Left renal pelvis (tissue), 4 donors: ENCODE data around the gene ST6GALNAC5. TPM values are rescaled to one million over a fixed set of nuclear protein-coding genes. Genes with fewer than 3 reads are reported as not detected.

ENCODE experiments used
- DNase-seq, 4 donors: peaks; one replicate each; pipeline ENCODE4 v3.0.0-alpha.2; 2013; ENCODE audit warnings: low read depth in 4 of 4, low spot score in 3 of 4
- polyA plus RNA-seq, 4 donors: library from polyadenylated mRNA; unstranded; fragments of 120-200 nt; gene quantifications; one replicate each; pipeline ENCODE4 v1.2.1, GENCODE V29; 2013; ENCODE audit not compliant: insufficient read length in 4 of 4

The ST6GALNAC5 gene
- polyA plus RNA-seq, 4 donors = 2.9 to 5.5 (median 4.7) TPM

DNA sequence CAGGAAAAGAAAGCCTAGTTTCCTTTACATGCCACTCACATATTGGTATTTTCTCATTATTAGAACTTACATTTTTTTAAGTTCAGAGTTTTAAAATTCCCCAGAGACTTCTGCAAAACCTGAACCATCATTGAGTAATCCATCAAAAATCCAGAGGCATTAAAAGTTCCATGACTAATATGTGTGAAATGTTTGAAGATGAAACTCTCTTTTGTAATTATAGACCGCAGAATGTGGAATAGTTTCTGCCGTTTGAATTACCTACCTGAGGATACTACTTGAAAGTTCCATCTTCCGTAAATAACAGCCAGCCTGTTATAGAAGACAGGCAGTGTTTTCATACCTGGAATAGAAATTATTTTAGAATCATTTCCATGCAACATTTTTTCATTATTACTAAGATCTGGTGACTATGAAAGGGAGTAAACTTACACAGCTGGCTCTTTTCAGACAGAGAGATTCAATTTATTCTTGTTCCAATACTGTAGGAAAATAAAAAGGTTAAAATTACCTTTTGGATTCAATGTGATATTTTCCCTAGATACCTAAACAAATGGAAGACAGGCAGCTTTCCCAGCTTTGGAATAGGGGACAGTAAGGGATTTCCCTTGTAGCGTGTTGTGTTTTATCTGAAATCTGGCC, 131.4 kb downstream of the ST6GALNAC5 start:
- no peak for DNase-seq

DNA sequence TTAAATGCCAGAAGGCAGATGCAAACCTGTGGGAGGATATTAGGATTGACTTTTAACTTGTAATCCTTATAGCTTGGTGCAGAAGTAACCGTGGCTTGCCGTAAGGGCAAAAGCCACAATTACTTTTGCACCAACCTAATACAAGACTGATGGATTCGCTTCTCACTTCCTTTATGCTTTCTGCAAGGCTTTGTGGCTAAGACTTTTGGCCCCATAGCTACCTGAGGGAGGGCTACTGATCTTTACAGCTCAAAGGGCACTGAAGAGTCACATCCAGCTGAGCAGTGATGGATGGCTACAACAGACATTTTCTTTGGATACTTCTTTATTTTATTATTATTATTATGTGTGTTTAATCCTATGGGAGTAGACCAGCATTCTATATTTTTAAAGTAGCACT, 140.4 kb downstream of the ST6GALNAC5 start:
- no peak for DNase-seq

GRCh38 chr1:77010937-77011336, 143.7 kb downstream of the ST6GALNAC5 start:
- DNase-seq = no peak

DNA sequence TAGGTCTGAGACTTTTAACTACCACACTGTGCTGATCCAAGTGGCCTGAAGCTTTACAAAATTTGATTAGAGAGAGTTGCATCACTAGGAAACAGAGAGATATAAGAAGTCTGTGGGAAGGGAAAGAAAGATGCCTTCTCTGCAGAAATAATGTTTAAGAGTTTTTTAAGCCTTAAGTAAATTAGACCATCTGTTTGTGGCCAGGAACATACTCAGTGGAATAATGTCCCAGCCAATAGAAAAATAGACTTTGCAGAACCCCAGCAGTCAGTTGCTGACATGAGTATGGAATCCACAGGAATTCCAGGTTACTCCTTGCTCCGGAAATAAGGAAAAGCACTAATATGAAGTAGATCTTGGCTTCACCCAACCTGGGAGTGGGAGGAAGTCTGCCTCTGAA, 144.8 kb downstream of the ST6GALNAC5 start:
- no peak for DNase-seq

DNA sequence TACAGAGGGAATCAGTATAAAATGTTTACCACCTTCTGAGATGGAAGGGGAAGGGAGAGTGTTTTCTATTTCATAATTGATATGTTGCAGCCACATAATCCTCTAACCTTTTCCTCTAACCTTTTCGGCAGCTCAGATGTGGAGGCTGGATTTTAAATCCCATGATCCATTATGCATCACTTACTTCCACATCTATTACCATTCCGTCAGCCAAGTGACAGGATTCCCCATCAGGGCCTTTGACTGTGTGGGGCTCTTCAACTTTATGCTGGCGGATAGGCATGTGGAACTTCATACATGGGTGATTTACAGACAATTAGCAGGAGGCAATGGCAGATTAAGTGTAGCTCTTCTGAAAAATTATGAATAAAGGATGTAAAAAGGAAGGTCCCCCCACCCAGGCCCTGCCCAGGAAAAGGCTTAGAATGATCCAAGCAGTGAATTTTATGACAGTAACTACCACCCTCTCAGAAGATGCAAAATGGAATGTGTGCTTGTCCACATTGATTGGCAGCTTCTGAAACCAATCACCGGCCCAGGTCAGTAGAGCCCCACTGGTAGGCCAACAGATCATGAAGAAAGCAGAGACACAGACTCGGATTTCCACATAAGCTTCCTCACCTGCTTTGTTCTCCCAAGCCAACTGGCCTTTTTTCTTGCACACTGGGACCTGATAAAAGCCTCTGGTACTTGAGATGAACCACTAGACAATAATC, 147.0 kb downstream of the ST6GALNAC5 start:
- DNase-seq = no peak

DNA sequence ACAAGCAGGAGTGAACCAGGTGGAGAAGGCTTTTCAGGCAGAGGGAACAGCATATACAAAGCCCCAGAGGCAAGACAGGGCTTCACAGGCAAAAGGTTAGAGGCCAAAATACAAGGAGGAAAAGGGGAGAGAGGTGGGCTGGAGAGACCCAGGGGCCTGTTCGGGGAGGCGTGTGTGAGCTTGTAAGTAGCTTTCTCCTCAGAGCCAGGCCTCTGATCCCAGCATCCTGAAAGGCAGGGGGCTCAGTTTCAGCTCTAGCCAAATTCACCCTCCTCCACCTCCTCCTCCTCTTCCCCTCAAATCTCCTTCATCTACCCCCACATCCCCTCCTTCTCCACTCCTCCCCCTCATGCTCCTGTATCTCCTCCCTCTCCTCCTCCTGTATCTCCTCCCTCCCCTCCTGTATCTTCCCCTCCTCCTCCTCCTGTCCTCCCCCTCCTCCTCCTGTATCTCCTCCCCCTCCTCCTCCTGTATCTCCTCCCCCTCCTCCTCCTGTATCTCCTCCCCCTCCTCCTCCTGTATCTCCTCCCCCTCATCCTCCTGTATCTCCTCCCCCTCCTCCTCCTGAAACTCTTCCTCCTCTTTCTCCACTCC, 148.6 kb downstream of the ST6GALNAC5 start:
- DNase-seq = no peak

DNA sequence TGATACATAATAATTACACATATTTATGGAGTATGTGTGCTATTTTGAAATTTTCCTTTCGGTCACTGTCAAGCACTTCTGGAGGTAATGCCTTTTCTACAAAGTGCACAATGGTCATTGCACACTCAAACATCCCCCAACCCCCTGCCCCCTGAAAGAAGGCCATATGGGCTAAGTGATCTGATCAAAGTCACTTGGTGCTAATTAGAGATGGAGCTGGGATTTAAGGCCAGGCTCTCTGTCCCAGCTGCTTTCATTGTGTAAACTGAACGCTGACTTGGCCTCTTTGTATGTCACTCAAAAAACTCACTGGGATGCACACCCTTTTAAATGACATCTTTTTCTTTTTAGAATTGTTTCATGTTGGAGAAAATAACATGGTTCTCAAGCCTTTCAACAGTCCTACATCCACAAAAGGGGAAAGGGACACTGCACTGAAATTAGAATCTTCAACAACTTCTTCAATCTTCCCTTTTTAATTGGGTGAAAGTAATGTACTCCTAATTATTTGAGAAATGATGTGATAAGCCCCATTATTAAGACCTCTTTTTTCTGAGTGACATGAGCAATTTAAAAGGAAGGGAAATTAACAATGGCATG, 149.2 kb downstream of the ST6GALNAC5 start:
- no peak for DNase-seq

GRCh38 chr1:77018311-77018710, 151.0 kb downstream of the ST6GALNAC5 start:
- no peak for DNase-seq

GRCh38 chr1:77018761-77019160, 151.5 kb downstream of the ST6GALNAC5 start:
- no peak for DNase-seq

DNA sequence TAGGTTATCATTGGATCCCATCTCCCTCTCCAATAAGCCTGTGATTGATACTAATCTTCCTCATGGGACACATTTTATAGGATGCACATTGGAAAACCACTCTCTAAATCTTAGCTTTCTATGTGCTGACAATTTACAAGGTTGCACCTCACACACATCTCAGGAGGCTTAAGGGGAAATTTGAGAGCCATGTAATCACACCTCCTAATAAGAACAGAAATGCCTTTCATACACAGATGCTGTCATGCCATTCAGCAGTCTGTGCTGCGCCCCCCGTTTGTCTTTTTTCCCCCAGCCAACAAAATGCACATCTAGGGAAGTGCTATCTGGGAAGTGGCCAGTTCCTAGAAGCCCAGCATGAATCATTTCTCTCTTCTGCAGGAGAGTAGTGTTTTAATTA, 154.5 kb downstream of the ST6GALNAC5 start:
- DNase-seq = no peak

DNA sequence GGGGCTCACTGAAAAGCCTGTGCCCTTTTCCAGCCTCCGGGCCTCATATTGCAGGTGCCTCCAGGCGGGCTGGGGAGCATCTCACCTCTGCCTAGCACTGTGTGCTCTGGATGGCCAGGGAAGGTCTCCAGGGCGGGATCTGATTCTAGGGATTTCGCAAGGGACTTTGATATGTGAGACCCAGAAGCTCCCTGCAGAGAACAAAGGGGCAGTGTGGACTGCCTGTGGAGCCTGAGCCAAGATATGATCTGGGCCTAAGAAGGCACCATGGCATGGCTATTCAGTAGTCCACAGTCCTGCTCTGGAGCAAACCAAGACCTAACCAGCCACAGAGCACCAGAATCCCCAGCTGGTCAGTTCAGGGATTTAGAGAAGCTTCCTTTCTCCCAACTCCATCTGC, 157.2 kb downstream of the ST6GALNAC5 start:
- no peak for DNase-seq

GRCh38 chr1:77025599-77025998, 158.3 kb downstream of the ST6GALNAC5 start:
- no peak for DNase-seq

DNA sequence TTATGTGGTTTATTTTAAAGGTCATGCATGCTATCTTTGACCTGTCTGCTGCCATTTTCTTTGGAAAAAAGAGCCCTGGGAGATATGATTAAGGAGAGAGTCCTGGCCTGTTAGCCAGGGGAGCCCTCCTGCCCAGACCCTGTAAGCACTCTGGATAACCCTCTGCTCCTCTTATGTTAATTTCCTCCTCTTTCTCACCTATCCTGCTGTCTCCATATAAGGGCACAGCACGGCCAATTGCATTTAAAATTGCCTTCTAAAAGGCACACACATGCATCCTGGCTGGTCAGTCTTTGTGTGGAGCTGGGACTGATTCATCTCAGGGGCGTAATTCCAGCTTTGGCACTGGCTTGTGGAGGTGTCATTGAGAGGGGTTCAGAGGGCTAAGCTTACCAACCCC, 158.9 kb downstream of the ST6GALNAC5 start:
- no peak for DNase-seq

DNA sequence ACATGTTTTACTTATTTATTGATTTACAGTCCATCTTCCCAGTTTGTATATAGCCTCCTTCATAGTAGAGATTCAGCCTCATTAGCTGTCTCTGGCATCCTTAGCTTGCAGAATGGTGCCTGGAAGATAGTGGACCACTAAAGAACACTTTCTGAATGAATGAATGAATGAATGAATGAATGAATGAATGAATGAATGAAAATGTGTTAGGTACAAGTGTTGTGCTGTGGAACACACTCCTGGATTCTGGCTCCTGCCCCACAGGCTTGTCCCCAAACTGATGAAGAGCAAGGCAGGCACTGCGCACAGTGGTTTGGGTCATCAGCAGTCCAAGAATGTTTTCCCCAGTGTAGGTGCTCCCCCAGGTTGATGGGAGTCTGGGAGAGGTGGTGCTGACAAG, 159.4 kb downstream of the ST6GALNAC5 start:
- no peak for DNase-seq

GRCh38 chr1:77027847-77028246, 160.6 kb downstream of the ST6GALNAC5 start:
- DNase-seq = no peak

DNA sequence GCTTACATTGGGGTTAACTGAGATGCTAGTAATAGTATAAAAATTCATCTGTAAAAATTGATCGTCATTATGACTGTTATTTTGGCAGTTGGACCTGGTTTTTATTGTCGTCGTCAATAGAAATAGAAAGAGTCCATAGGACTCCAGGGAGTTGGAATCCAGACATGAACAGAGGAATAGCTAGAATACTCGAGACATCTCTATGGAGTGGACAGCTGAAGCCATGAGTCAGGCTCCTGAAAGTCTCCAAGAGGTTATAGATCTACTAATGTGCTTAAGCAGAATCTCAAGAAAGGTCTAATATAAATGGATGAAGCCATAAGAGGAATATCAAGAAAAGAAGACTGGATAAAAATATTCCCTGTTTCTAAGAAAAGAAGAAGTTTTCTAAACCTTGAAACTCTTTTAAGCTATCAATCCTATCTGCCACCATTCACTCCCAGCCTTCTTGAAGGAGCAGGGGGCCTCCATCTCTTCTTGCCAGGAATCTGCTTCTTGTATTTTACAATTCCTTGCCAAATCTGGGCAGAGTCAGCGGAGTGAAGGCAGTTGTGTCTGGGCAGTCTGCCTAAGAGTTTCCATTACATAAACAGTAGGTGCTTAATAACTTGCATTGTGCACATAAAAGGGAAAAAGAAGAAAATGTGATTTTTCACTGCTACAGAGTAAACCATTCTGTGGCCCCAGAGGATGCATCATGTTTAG, 163.3 kb downstream of the ST6GALNAC5 start:
- DNase-seq = no peak

DNA sequence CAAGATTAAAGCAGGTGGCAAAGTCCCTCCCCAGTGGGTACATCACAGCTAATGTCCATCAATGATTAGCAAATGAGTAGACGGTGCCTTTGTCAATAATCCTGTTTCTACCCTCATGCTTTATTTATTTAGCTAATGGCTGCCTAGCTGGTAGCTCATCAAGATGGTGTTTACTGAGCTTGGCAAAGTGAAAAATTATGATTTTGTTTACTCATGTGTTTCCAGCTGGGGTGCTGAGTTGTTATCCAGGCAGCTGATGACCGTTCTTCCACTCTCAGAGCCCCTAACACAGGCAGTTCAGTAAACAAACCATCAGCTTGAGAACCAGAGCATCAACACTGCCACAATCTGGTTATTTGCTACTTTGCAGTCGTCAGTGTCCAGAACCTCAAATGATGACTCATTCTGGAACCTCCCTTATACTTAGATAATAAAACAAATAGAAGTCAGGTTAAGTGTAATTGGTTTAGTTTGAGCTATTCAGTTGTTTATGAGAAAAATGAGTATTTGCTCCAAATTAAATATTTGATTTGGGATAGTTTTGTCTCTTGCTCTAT, 163.9 kb downstream of the ST6GALNAC5 start:
- no peak for DNase-seq

DNA sequence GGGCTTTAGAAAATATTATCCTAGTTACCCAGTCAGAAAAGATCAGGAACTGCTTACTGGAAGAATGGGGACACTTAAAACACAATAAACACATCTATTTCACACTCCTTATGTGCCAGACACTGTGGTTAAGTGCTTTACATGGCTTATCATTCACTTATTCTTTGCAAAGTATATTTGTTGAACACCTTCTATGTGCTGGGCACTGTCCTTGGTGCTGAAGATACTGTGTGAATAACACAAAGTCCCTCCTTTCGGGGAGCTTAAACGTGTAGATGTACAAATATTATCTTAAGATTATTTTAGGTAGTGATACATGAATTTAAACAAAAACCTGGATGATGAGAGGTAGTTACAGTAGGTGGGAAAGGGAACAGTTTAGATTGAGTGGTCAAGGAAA, 169.3 kb downstream of the ST6GALNAC5 start:
- no peak for DNase-seq

GRCh38 chr1:77037038-77037437, 169.8 kb downstream of the ST6GALNAC5 start:
- DNase-seq = no peak

- DNase-seq = no peak
These were observed 170.7 kb downstream of the ST6GALNAC5 start for GRCh38 chr1:77038000-77038399.

GRCh38 chr1:77039111-77039510, 171.8 kb downstream of the ST6GALNAC5 start:
- DNase-seq = no peak
